Neural progenitor cell (in vitro differentiated cells): Measurements from ENCODE around the gene PIP5K1B.

Source experiments
- EZH2 ChIP-seq: fragments of 200-600 bp; sonication (generic); IDR thresholded peaks from 2 replicates; pipeline ENCODE4 v1.6.1; 2017; ENCODE audit warnings: antibody characterized with exemption, mild to moderate bottlenecking, moderate library complexity
- EZH2phosphoT487 ChIP-seq: fragments of 200-600 bp; sonication (generic); IDR thresholded peaks from 2 replicates; pipeline ENCODE4 v1.6.1; 2017; ENCODE audit warnings: antibody characterized with exemption
- TF ChIP-seq, protein P1 (sequence below): fragments of 200-600 bp; sonication (generic); IDR thresholded peaks from 2 replicates; pipeline ENCODE4 v1.5.1; 2017; ENCODE audit warnings: antibody characterized with exemption, mild to moderate bottlenecking

DNA sequence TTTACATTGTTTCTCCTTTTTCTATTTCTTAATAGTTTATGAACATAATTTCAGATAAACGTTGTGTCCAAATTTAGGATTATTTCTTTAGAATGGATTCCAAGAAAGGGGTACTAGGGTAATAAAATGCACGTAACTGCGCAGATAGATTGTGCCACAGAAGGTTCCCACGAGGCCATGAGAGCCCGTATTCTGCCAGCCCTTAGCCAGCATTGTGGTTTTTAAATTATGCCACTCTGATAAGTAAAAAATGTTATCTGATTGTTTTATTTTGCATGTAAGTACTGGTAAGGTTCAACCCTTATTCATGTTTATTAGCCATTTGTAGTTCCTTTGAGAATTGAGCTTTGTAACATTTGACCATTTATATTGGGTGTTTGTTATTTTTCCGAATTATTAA lies 220.1 kb downstream of the PIP5K1B start:
- TF ChIP-seq, protein P1, sequence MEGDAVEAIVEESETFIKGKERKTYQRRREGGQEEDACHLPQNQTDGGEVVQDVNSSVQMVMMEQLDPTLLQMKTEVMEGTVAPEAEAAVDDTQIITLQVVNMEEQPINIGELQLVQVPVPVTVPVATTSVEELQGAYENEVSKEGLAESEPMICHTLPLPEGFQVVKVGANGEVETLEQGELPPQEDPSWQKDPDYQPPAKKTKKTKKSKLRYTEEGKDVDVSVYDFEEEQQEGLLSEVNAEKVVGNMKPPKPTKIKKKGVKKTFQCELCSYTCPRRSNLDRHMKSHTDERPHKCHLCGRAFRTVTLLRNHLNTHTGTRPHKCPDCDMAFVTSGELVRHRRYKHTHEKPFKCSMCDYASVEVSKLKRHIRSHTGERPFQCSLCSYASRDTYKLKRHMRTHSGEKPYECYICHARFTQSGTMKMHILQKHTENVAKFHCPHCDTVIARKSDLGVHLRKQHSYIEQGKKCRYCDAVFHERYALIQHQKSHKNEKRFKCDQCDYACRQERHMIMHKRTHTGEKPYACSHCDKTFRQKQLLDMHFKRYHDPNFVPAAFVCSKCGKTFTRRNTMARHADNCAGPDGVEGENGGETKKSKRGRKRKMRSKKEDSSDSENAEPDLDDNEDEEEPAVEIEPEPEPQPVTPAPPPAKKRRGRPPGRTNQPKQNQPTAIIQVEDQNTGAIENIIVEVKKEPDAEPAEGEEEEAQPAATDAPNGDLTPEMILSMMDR: no peak
- TF ChIP-seq EZH2 (no peak), EZH2phosphoT487 (no peak)
